Heart right ventricle (tissue), 16 donors: Measurements from ENCODE around the gene PNRC1. TPM values are rescaled to one million over a fixed set of nuclear protein-coding genes. Genes with fewer than 3 reads are reported as not detected.

ENCODE experiments used
- ATAC-seq, 8 donors: fragments of 200-7000 bp; cut with Tn5 transposase; one replicate each; pipeline ENCODE4 v1.9.1; 2020; ENCODE audit warnings: mild to moderate bottlenecking in 8 of 8, moderate library complexity in 8 of 8, moderate number of reproducible peaks in 1 of 8
- DNase-seq, 2 donors: peaks; one replicate each; pipeline ENCODE4 v3.0.0-alpha.2; 2020
- H3K27ac ChIP-seq, 10 donors: fragments of 200-600 bp; sonication (generic) in 2 of 10; one replicate each; pipeline versions ENCODE4 v1.5.0 to v1.8.0; 2020 to 2022; ENCODE audit warnings: mild to moderate bottlenecking in 3 of 10
- H3K27me3 ChIP-seq, 7 donors: fragments of 200-600 bp; one replicate each; pipeline ENCODE4 v1.8.0; 2021 to 2022; ENCODE audit warnings: mild to moderate bottlenecking in 2 of 7
- H3K36me3 ChIP-seq, 9 donors: fragments of 200-600 bp; sonication (generic) in 1 of 9; one replicate each; pipeline versions ENCODE4 v1.5.0 to v1.8.0; 2020 to 2022; ENCODE audit warnings: mild to moderate bottlenecking in 2 of 9
- H3K4me1 ChIP-seq, 9 donors: fragments of 200-600 bp; sonication (generic) in 1 of 9; one replicate each; pipeline versions ENCODE4 v1.5.0 to v1.8.0; 2020 to 2022; ENCODE audit warnings: mild to moderate bottlenecking in 4 of 9
- H3K4me3 ChIP-seq, 10 donors: fragments of 200-600 bp; sonication (generic) in 2 of 10; one replicate each; pipeline versions ENCODE4 v1.5.0 to v1.8.0; 2020 to 2022; ENCODE audit warnings: mild to moderate bottlenecking in 7 of 10, moderate library complexity in 2 of 10
- H3K9me3 ChIP-seq, 11 donors: fragments of 200-600 bp in 10 of 11; sonication (generic) in 2 of 11; one replicate each; pipeline versions ENCODE4 v1.5.0 to v1.8.0; 2013 to 2022; ENCODE audit warnings: mild to moderate bottlenecking in 2 of 11, control low read depth in 1 of 11, moderate library complexity in 1 of 11
- CTCF ChIP-seq, 9 donors: fragments of 200-600 bp; sonication (generic) in 2 of 9; IDR thresholded peaks; one replicate each; pipeline versions ENCODE4 v1.5.0 to v1.8.0; 2021 to 2022; ENCODE audit warnings: antibody characterized with exemption in 9 of 9, mild to moderate bottlenecking in 5 of 9, moderate library complexity in 1 of 9
- WGBS, 2 donors: extraction: QIAGEN DNeasy Blood & Tissue Kit; methylation state at CpG; one replicate each; pipeline ENCODE4 v1.1.7; 2013; ENCODE audit warnings: inconsistent platforms in 1 of 2; 5-methylcytosine and 5-hydroxymethylcytosine counted together
- intact Hi-C, 10 donors: fragments of 100-400 bp; cut with DNase I; formaldehyde crosslinking; loops; one replicate each; pipeline versions ENCODE4 v1.11.1 to v1.14.2; 2022
- polyA plus RNA-seq, 2 donors: library from polyadenylated mRNA; stranded (reverse); fragments of 200-250 nt; gene quantifications; one replicate each; pipeline ENCODE4 v1.2.3, GENCODE V29; 2013
- total RNA-seq, 10 donors: library from RNA; stranded (reverse); fragmentation: NEBNext Ultra II Directional in 3 of 10; extraction: Animal tissue kit (Norgen Biotek cat#: 25700) in 3 of 10; gene quantifications; one replicate each; pipeline versions ENCODE4 v1.2.1 to v1.2.4, GENCODE V29; 2021 to 2023
- donor health status: Arrhythmogenic right ventricular cardiomyopathy.
- donor health status: ischemic (EF 13 %, LVEDD 7.1; RV severe dilation, severe dysfunction).
- donor health status: healthy with polysubstance abuse.
- donor health status: DM: no; HTN: yes; CAD: no.
- donor health status: DM: no; HTN: no; CAD: no.
- donor health status: ischemic (EF 25% LVEDD 6.9; RV normal size, moderate dysfunction).
- donor health status: ischemic (EF 25% LVEDD 5.7; RV mildly dilated, moderate dysfunction).
- donor health status: healthy.
- donor health status: DM: yes; HTN: yes; CAD: no.
- donor health status: Ischemic cardiomyopathy.
- donor health status: ischemic (EF 35%, LVEDD 5.7; RV mildly dilated, moderate dysfunction).
- donor health status: nonischemic (EF 11% LVEDD 7.7; RV severe dilation, severe dysfunction).
- donor health status: DM: yes; HTN: yes; CAD: no.
- donor health status: PGD.
- donor health status: ischemic (EF 29% LVEDD 5.4; RV normal size, mild dysfunction).
- donor health status: nonischemic (EF 23%, LVEDD 6.1; RV moderate dilation, normal function).

Gene PNRC1
- total and polyA plus RNA-seq, 12 donors: 45.5 to 270 (median 207) TPM

GRCh38 chr6:89084954-89085353, 4.4 kb downstream of the PNRC1 start:
- intact Hi-C loops: loop anchor here in 7 of 10 donors (2.0 to 10.0 kb wide), 9 partner anchors 32 to 270 kb away; partner anchors contain the start of genes UBE2J1 (in 5 of the 7), PM20D2 (in 2 of the 7) and SRSF12 (in 1 of the 7)
- peak overlapping the region in 3 of 10 donors; percentile 94 to 99 (median 98) for H3K4me3 ChIP-seq
- no peaks in the 10 kb centered on the region for H3K9me3 ChIP-seq
- peak overlapping the region in 1 of 10 donors; percentile 42 for H3K27ac ChIP-seq
- TF ChIP-seq CTCF (IDR thresholded peaks at IDR 0.05): no peak
- H3K36me3 ChIP-seq: peaks cover 0 to 46% (median 25%) of the 10 kb centered on the region in 9 donors
- DNase-seq (no peak), ATAC-seq (no peak)
- H3K4me1 ChIP-seq: peaks cover 3 to 58% (median 42%) of the 10 kb centered on the region in 9 donors
- WGBS, 2 donors: 35% methylated on average over 3 of the region's 3 CpGs
- H3K27me3 ChIP-seq: no peaks in the 10 kb centered on the region

- DNase-seq: no peak
- Histone ChIP-seq H3K4me1 (peaks cover 3 to 65% (median 42%) of the 10 kb centered on the region in 9 donors), H3K27me3 (no peaks in the 10 kb centered on the region), H3K27ac (peak overlapping the region in 1 of 10 donors; percentile 42), H3K9me3 (no peaks in the 10 kb centered on the region), H3K4me3 (peak overlapping the region in 1 of 10 donors; percentile 99), H3K36me3 (peaks cover 0 to 46% (median 25%) of the 10 kb centered on the region in 9 donors)
- no peak for ATAC-seq
- TF ChIP-seq CTCF (IDR thresholded peaks at IDR 0.05): no peak
- 85 to 88% methylated on average over 12 of the region's 12 CpGs for whole genome bisulfite sequencing, 2 donors
- intact Hi-C loops: loop anchor here in 4 of 10 donors (2.0 to 10.0 kb wide), 3 partner anchors 61 to 269 kb away; partner anchors contain the start of genes UBE2J1 (in 2 of the 4) and PM20D2 (in 1 of the 4)
These were observed 5.1 kb downstream of the PNRC1 start for GRCh38 chr6:89085409-89086205.

DNA sequence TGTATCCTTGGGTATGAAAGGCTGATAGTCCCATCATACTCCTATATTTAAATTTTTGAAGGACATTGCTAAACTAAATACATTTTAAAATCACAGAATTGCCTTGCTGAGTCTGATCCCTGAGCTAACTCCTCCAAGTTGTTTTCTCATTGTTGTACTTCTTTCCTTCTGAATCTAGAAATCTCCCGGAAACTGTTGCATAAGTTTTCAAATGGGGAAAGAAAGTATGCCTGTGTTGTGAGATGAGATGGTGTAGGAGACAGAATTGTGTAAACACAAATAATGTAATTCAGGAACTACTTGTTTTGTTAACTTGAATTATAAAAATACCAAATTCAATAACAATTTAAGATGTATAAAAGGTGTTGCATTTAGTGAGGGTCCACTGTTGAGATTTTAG, 7.3 kb downstream of the PNRC1 start:
- TF ChIP-seq CTCF (IDR thresholded peaks at IDR 0.05): no peak
- H3K27ac ChIP-seq: peak overlapping the region in 1 of 10 donors; percentile 38
- WGBS, 2 donors: 59 to 69% methylated on average over 1 of the region's 1 CpG
- no peaks in the 10 kb centered on the region for H3K27me3 ChIP-seq
- no peaks in the 10 kb centered on the region for H3K9me3 ChIP-seq
- intact Hi-C loops: loop anchor here in 3 of 10 donors (10.0 kb wide), 2 partner anchors 103 to 267 kb away; partner anchors contain the start of gene UBE2J1 (in 2 of the 3)
- DNase-seq (no peak), ATAC-seq (no peak)
- peaks cover 0 to 40% (median 25%) of the 10 kb centered on the region in 9 donors for H3K36me3 ChIP-seq
- no peak overlapping the region for H3K4me3 ChIP-seq
- peaks cover 3 to 65% (median 41%) of the 10 kb centered on the region in 9 donors for H3K4me1 ChIP-seq

DNA sequence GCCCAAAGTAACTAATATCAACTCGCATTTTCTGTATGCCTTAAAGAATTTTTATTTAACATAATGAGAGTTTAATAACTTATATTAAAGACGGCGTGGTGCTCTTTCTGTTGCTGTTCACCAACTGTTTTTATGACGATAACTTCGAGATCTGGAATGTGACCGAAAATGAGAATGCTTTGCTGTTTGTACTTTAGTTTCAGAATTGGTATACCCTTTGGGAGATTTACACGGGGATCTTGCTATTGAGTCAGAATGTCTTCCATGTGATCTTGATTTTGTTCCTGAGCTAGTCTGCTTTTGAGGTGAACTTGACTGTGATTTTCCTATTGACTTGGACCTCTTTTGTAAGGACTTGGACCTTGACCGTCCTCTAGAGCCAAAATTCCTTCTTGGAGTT, 17.9 kb downstream of the PNRC1 start:
- no peaks in the 10 kb centered on the region for H3K27me3 ChIP-seq
- ATAC-seq (no peak), DNase-seq (no peak)
- H3K9me3 ChIP-seq: no peaks in the 10 kb centered on the region
- 95% methylated on average over 8 of the region's 8 CpGs for WGBS, 2 donors
- H3K27ac ChIP-seq: no peak overlapping the region
- intact Hi-C loops: no loop called here
- H3K4me3 ChIP-seq: no peak overlapping the region
- H3K36me3 ChIP-seq: peaks cover 0 to 7% (median 0%) of the 10 kb centered on the region in 9 donors
- H3K4me1 ChIP-seq: no peaks in the 10 kb centered on the region
- no peak for TF ChIP-seq CTCF (IDR thresholded peaks at IDR 0.05)
